B cell (primary cell): Measurements from ENCODE around the gene ARHGAP6. TPM values are rescaled to one million over a fixed set of nuclear protein-coding genes. Genes with fewer than 3 reads are reported as not detected.

ENCODE experiments used
- ATAC-seq: fragments of 200-7000 bp; cut with Tn5 transposase; one replicate; pipeline ENCODE4 v1.10.0; 2021; ENCODE audit warnings: low read depth, mild to moderate bottlenecking, moderate number of reproducible peaks, moderate library complexity
- CTCF ChIA-PET: fragments of 350-600 bp; sonication (Branson Sonifier 250); formaldehyde crosslinking; loops from one replicate; lab custom pipeline; 2021; ENCODE audit warnings: antibody characterized with exemption, inconsistent platforms; lab: Charles Lee
- POLR2A ChIA-PET: fragments of 350-600 bp; sonication (Branson Sonifier 250); formaldehyde crosslinking; loops from one replicate; lab custom pipeline; 2021; ENCODE audit warnings: antibody characterized with exemption; lab: Charles Lee
- DNase-seq: peaks from one replicate; pipeline ENCODE4 v3.0.0; 2013
- H2AFZ ChIP-seq: 2 replicates; pipeline ENCODE4 v1.6.1; 2012; ENCODE audit warnings: mild to moderate bottlenecking, low read depth, low read length; ENCODE audit not compliant: insufficient read depth, poor library complexity, severe bottlenecking
- H3K27ac ChIP-seq, 2 donors: 1 replicate in 1 of 2; 2 replicates in 1 of 2; pipeline ENCODE4 v1.5.1; 2012 to 2013; ENCODE audit warnings: low read length in 2 of 2, mild to moderate bottlenecking in 2 of 2, moderate library complexity in 1 of 2
- H3K27me3 ChIP-seq, 4 experiments: fragments of 200-600 bp in 1 of 4; sonication (generic) in 1 of 4; replicated peaks in 1 of 4; 1 replicate in 2 of 4; 2 replicates in 2 of 4; pipeline versions ENCODE4 v1.6.1 to v1.7.0; 2013 to 2016; ENCODE audit warnings: low read length in 3 of 4, mild to moderate bottlenecking in 2 of 4, mixed read lengths in 1 of 4, moderate library complexity in 1 of 4; ENCODE audit not compliant: insufficient read depth in 4 of 4, control insufficient read depth in 3 of 4; ENCODE audit errors: control extremely low read depth in 1 of 4
- H3K36me3 ChIP-seq, 2 experiments: replicated peaks in 1 of 2; 1 replicate in 1 of 2; 2 replicates in 1 of 2; pipeline versions ENCODE4 v1.6.1 to v1.7.1; 2013; ENCODE audit warnings: low read length in 1 of 2; ENCODE audit not compliant: insufficient read depth in 2 of 2, control insufficient read depth in 1 of 2; ENCODE audit errors: control extremely low read depth in 1 of 2, extremely low read depth in 1 of 2
- H3K4me1 ChIP-seq, 2 donors: fragments of 200-600 bp in 1 of 2; sonication (generic) in 1 of 2; 1 replicate in 1 of 2; 2 replicates in 1 of 2; pipeline versions ENCODE4 v1.5.1 to v1.6.1; 2013 to 2017; ENCODE audit warnings: low read length in 2 of 2; ENCODE audit not compliant: control insufficient read depth in 2 of 2, insufficient read depth in 2 of 2
- H3K4me2 ChIP-seq: replicated peaks from 2 replicates; pipeline ENCODE3; 2012; ENCODE audit warnings: mild to moderate bottlenecking, low read depth, low read length; ENCODE audit not compliant: poor library complexity, severe bottlenecking
- H3K4me3 ChIP-seq, 5 experiments: fragments of 200-600 bp in 1 of 5; sonication (generic) in 1 of 5; 1 replicate in 3 of 5; 2 replicates in 2 of 5; pipeline versions ENCODE4 v1.5.1 to v1.7.0; 2011 to 2016; ENCODE audit warnings: low read length in 4 of 5, mild to moderate bottlenecking in 4 of 5, low read depth in 2 of 5, control low read depth in 1 of 5, moderate library complexity in 1 of 5; ENCODE audit not compliant: insufficient read depth in 1 of 5; ENCODE audit errors: control extremely low read depth in 1 of 5, extremely low read depth in 1 of 5
- H3K79me2 ChIP-seq: fragments of 200-600 bp; sonication (generic); one replicate; pipeline ENCODE4 v1.6.0; 2016; ENCODE audit warnings: low read length; ENCODE audit not compliant: control insufficient read depth, insufficient read depth
- H3K9ac ChIP-seq: fragments of 200-600 bp; sonication (generic); 2 replicates; pipeline ENCODE4 v1.6.1; 2017; ENCODE audit warnings: mild to moderate bottlenecking, low read length, moderate library complexity
- H3K9me3 ChIP-seq, 3 donors: one replicate each; pipeline versions ENCODE4 v1.6.1 to v1.7.1; 2013; ENCODE audit warnings: low read length in 2 of 3; ENCODE audit not compliant: control insufficient read depth in 2 of 3, insufficient read depth in 1 of 3; ENCODE audit errors: control extremely low read depth in 1 of 3
- H4K20me1 ChIP-seq: 2 replicates; pipeline ENCODE4 v1.6.0; 2012; ENCODE audit warnings: mild to moderate bottlenecking, low read length; ENCODE audit not compliant: insufficient read depth, control insufficient read depth, poor library complexity, severe bottlenecking
- H3K27ac Mint-ChIP-seq: one replicate; pipeline ENCODE4 v1.8.0; 2021; ENCODE audit warnings: mixed read lengths
- H3K27me3 Mint-ChIP-seq: one replicate; pipeline ENCODE4 v1.8.0; 2021; ENCODE audit warnings: mixed read lengths
- H3K4me1 Mint-ChIP-seq: one replicate; pipeline ENCODE4 v1.8.0; 2021; ENCODE audit warnings: mixed read lengths
- H3K4me3 Mint-ChIP-seq: one replicate; pipeline ENCODE4 v1.8.0; 2021; ENCODE audit warnings: mixed read lengths
- H3K9me3 Mint-ChIP-seq: one replicate; pipeline ENCODE4 v1.8.0; 2022; ENCODE audit warnings: mixed read lengths; ENCODE audit not compliant: insufficient read depth
- CTCF ChIP-seq: fragments of 200-600 bp; IDR thresholded peaks from one replicate; pipeline ENCODE4 v1.8.0; 2022; ENCODE audit warnings: antibody characterized with exemption, mild to moderate bottlenecking
- EZH2 ChIP-seq: IDR thresholded peaks from 2 replicates; pipeline ENCODE4 v1.6.1; 2012; ENCODE audit warnings: borderline replicate concordance, low read depth, mild to moderate bottlenecking, moderate library complexity, low read length; ENCODE audit not compliant: insufficient read depth, poor library complexity, severe bottlenecking
- WGBS: methylation state at CpG from one replicate; pipeline ENCODE4 v1.1.5; 2013; ENCODE audit warnings: missing lambda C conversion rate; ENCODE audit not compliant: insufficient coverage; 5-methylcytosine and 5-hydroxymethylcytosine counted together
- intact Hi-C: fragments of 100-400 bp; cut with micrococcal nuclease; formaldehyde crosslinking; loops from one replicate; pipeline ENCODE4 v1.10.0; 2022
- polyA plus RNA-seq: library from polyadenylated mRNA; depleted of rRNA; stranded (reverse); fragments of >200 nt; gene quantifications from 2 replicates; pipeline ENCODE4 v1.2.3, GENCODE V29; 2012
- total RNA-seq, 2 donors: library from RNA; stranded (reverse); fragments of 120-200 nt in 1 of 2; gene quantifications; 1 replicate in 1 of 2; 2 replicates in 1 of 2; pipeline versions ENCODE4 v1.2.3 to v1.2.4, GENCODE V29; 2013 to 2022

Gene ARHGAP6
- total and polyA plus RNA-seq, 2 donors (not counting 1 experiment from before 2014, with no cell fraction given), result 1.6 to 2.6 TPM

GRCh38 chrX:11371106-11371505 is 294.6 kb downstream of the ARHGAP6 start:
- intact Hi-C loops, result loop anchor here (10.0 kb wide), 1 partner anchor 46 kb away; no protein-coding TSS in a partner anchor
- H3K4me3 Mint-ChIP-seq, result no peak overlapping the region
- H3K4me1 Mint-ChIP-seq, result peaks cover 4% of the 10 kb centered on the region
- H3K9me3 Mint-ChIP-seq, result no peaks in the 10 kb centered on the region
- no peak overlapping the region for H3K27ac Mint-ChIP-seq
- Histone ChIP-seq H3K4me1 (no peaks in the 10 kb centered on the region), H3K79me2 (no peaks in the 10 kb centered on the region), H2AFZ (no peak overlapping the region), H3K9ac (no peak overlapping the region), H3K27ac (no peak overlapping the region), H3K27me3 (no peaks in the 10 kb centered on the region), H4K20me1 (no peaks in the 10 kb centered on the region), H3K9me3 (no peaks in the 10 kb centered on the region), H3K36me3 (no peaks in the 10 kb centered on the region), H3K4me3 (no peak overlapping the region), H3K4me2 (no peak overlapping the region)
- CTCF ChIA-PET, result interaction anchor here (0.7 to 2.3 kb wide), 3 partner anchors 8 to 161 kb away, joined by 3 to 9 read pairs (median 5); no protein-coding TSS in a partner anchor
- ATAC-seq (no peak), DNase-seq (no peak)
- POLR2A ChIA-PET, result no interaction called here
- H3K27me3 Mint-ChIP-seq, result no peaks in the 10 kb centered on the region
- TF ChIP-seq EZH2 (no peak), CTCF (no peak)

- POLR2A ChIA-PET, result no interaction called here
- 88% methylated on average over 3 of the region's 7 CpGs for WGBS
- Histone ChIP-seq H3K27ac (no peak overlapping the region), H3K4me2 (no peak overlapping the region), H3K4me3 (no peak overlapping the region), H4K20me1 (no peaks in the 10 kb centered on the region), H3K4me1 (peaks cover 9 to 15% of the 10 kb centered on the region in 2 donors), H3K27me3 (no peaks in the 10 kb centered on the region), H3K36me3 (no peaks in the 10 kb centered on the region), H3K9ac (no peak overlapping the region), H2AFZ (no peak overlapping the region), H3K79me2 (no peaks in the 10 kb centered on the region), H3K9me3 (no peaks in the 10 kb centered on the region)
- Mint-ChIP-seq H3K4me1 (peaks cover 21% of the 10 kb centered on the region), H3K27me3 (no peaks in the 10 kb centered on the region), H3K27ac (peak overlapping the region; percentile 50), H3K4me3 (no peak overlapping the region), H3K9me3 (no peaks in the 10 kb centered on the region)
- intact Hi-C loops, result no loop called here
- TF ChIP-seq CTCF (no peak), EZH2 (no peak)
- CTCF ChIA-PET, result interaction anchor here (0.9 kb wide), 1 partner anchor 14 kb away, joined by 3 read pairs; no protein-coding TSS in a partner anchor
- no peak for ATAC-seq
- DNase-seq, result no peak
Observed at GRCh38 chrX:11367609-11368430, 297.9 kb downstream of the ARHGAP6 start.
